ENCODE data around the gene RAB6B. TPM values are rescaled to one million over a fixed set of nuclear protein-coding genes. Genes with fewer than 3 reads are reported as not detected.
A peak's percentile ranks its signal among the peaks of the same experiment; 100 is the strongest.

RAB6B gene
- total and polyA plus RNA-seq, 2 of the 4 experiments (the other 2 are of a cell fraction): 0.18 to 1.2 TPM

DNA sequence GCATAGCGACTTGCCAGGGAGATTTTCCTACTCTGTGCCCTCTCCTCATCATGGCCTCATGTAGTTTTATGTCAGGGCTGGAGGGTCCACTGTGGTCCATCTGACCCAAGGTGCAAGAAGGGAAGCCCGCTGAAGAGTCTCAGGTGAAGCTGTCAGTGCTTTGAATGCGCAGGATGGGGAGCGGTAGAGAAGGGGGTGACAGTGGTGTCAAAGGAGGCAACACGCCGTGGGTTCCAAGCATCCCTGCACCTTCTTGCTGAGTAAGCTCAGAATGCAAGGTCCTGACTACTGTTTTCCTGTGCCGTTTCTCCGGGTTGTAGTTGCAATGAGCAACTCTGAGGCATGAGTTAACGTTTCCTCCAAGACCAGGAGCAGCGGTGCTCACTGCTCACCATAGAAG lies 44.9 kb upstream of the RAB6B start:
- ATAC-seq (ENCODE audit: low read depth) (no peak), DNase-seq (no peak)
- Histone ChIP-seq H3K9ac (ENCODE audit: low read depth, low read length) (no peak overlapping the region), H3K14ac (replicated peaks; ENCODE audit: low read depth, low read length) (no peak overlapping the region), H3K4me3 (ENCODE audit: insufficient read depth, low read depth, low read length) (no peak overlapping the region), H3K4me1 (ENCODE audit: control insufficient read depth, insufficient read depth, low read length) (peaks cover 22% of the 10 kb centered on the region), H2AFZ (replicated peaks; ENCODE audit: low read length, poor library complexity) (no peak overlapping the region), H3K18ac (ENCODE audit: low read depth, low read length) (no peak overlapping the region), H3K9me3 (ENCODE audit: control insufficient read depth, insufficient read depth, low read length) (no peaks in the 10 kb centered on the region), H4K5ac (ENCODE audit: low read depth, low read length) (no peak overlapping the region), H4K91ac (ENCODE audit: insufficient read depth, low read depth, low read length) (no peak overlapping the region), H2BK5ac (ENCODE audit: low read depth, low read length, poor library complexity, severe bottlenecking) (no peak overlapping the region), H3K27me3 (ENCODE audit: control insufficient read depth, insufficient read depth, low read length) (no peaks in the 10 kb centered on the region), H2BK20ac (ENCODE audit: low read depth, low read length) (peak overlapping the region; percentile 33; the same call in 1 of the 2 replicates), H2AK9ac (replicated peaks; ENCODE audit: low read depth, low read length, poor library complexity) (no peak overlapping the region), H3K9me1 (ENCODE audit: insufficient read depth, low read length) (peaks cover 24% of the 10 kb centered on the region), H4K20me1 (ENCODE audit: insufficient read depth, low read length) (peaks cover 10% of the 10 kb centered on the region), H3K56ac (ENCODE audit: extremely low read depth, insufficient read depth, low read length) (no peak overlapping the region), H2BK120ac (ENCODE audit: low read depth, low read length) (no peak overlapping the region), H3K79me1 (ENCODE audit: low read depth in 1 of 2, low read length in 2 of 2) (no peaks in the 10 kb centered on the region; a peak in 1 of 4 replicates), H3K27ac (ENCODE audit: insufficient read depth, low read length) (no peak overlapping the region), H3K23ac (ENCODE audit: low read depth, low read length) (no peak overlapping the region), H2AK5ac (ENCODE audit: low read depth, low read length) (no peak overlapping the region), H3K4me2 (ENCODE audit: low read depth, low read length) (no peak overlapping the region), H2BK15ac (ENCODE audit: low read depth, low read length) (no peak overlapping the region), H3K4ac (ENCODE audit: low read depth, low read length) (no peak overlapping the region), H4K8ac (ENCODE audit: low read depth in 2 of 2, low read length in 2 of 2) (no peak overlapping the region), H3K36me3 (ENCODE audit: control insufficient read depth, insufficient read depth, low read length) (no peaks in the 10 kb centered on the region)
- in situ Hi-C loops (cut with MboI; ENCODE audit: low sequenced_read_pairs) (loop anchor here (25.0 kb wide), 1 partner anchor 1203 kb away; no protein-coding TSS in a partner anchor), dilution Hi-C loops (cut with HindIII; ENCODE audit: low sequenced_read_pairs, unreplicated experiment) (no loop called here), intact Hi-C loops (cut with micrococcal nuclease) (no loop called here)
- CTCF ChIA-PET: no interaction called here
- TF ChIP-seq, protein P1, sequence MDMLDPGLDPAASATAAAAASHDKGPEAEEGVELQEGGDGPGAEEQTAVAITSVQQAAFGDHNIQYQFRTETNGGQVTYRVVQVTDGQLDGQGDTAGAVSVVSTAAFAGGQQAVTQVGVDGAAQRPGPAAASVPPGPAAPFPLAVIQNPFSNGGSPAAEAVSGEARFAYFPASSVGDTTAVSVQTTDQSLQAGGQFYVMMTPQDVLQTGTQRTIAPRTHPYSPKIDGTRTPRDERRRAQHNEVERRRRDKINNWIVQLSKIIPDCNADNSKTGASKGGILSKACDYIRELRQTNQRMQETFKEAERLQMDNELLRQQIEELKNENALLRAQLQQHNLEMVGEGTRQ (IDR thresholded peaks at IDR 0.05; ENCODE audit: low read depth, low read length): no peak
- TF ChIP-seq CEBPB (IDR thresholded peaks at IDR 0.05; ENCODE audit: low read depth, low read length): no peak
- no peak for TF ChIP-seq CHD1 (IDR thresholded peaks at IDR 0.05; ENCODE audit: low read depth, low read length)
- no peak for TF ChIP-seq FOS (IDR thresholded peaks at IDR 0.05; ENCODE audit: low read depth, low read length)
- TF ChIP-seq POLR2A (IDR thresholded peaks at IDR 0.05; ENCODE audit: low read depth, low read length): no peak
- TF ChIP-seq RCOR1 (IDR thresholded peaks at IDR 0.05; ENCODE audit: insufficient replicate concordance, low read length): no peak
- TF ChIP-seq RAD21 (IDR thresholded peaks at IDR 0.05; ENCODE audit: low read length): no peak
- TF ChIP-seq BHLHE40 (IDR thresholded peaks at IDR 0.05; ENCODE audit: low read depth, low read length): no peak
- TF ChIP-seq MXI1 (IDR thresholded peaks at IDR 0.05; ENCODE audit: borderline replicate concordance, low read depth, low read length): no peak
- TF ChIP-seq, protein P2, sequence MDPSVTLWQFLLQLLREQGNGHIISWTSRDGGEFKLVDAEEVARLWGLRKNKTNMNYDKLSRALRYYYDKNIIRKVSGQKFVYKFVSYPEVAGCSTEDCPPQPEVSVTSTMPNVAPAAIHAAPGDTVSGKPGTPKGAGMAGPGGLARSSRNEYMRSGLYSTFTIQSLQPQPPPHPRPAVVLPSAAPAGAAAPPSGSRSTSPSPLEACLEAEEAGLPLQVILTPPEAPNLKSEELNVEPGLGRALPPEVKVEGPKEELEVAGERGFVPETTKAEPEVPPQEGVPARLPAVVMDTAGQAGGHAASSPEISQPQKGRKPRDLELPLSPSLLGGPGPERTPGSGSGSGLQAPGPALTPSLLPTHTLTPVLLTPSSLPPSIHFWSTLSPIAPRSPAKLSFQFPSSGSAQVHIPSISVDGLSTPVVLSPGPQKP (IDR thresholded peaks at IDR 0.05; ENCODE audit: borderline replicate concordance, low read depth, low read length): no peak
- no peak for TF ChIP-seq NFE2L2 (IDR thresholded peaks at IDR 0.05; ENCODE audit: low read depth, low read length)
- TF ChIP-seq MAFK (IDR thresholded peaks at IDR 0.05; ENCODE audit: low read depth, low read length): no peak
- TF ChIP-seq, protein P3, sequence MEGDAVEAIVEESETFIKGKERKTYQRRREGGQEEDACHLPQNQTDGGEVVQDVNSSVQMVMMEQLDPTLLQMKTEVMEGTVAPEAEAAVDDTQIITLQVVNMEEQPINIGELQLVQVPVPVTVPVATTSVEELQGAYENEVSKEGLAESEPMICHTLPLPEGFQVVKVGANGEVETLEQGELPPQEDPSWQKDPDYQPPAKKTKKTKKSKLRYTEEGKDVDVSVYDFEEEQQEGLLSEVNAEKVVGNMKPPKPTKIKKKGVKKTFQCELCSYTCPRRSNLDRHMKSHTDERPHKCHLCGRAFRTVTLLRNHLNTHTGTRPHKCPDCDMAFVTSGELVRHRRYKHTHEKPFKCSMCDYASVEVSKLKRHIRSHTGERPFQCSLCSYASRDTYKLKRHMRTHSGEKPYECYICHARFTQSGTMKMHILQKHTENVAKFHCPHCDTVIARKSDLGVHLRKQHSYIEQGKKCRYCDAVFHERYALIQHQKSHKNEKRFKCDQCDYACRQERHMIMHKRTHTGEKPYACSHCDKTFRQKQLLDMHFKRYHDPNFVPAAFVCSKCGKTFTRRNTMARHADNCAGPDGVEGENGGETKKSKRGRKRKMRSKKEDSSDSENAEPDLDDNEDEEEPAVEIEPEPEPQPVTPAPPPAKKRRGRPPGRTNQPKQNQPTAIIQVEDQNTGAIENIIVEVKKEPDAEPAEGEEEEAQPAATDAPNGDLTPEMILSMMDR (conservative IDR thresholded peaks at IDR 0.05; ENCODE audit: low read depth, low read length): no peak
- no peak for TF ChIP-seq RFX5 (IDR thresholded peaks at IDR 0.05; ENCODE audit: low read depth, low read length)
- no peak for TF ChIP-seq MAZ (IDR thresholded peaks at IDR 0.05; ENCODE audit: borderline replicate concordance, low read depth, low read length)
- no peak for TF ChIP-seq SMC3 (IDR thresholded peaks at IDR 0.05; ENCODE audit: low read depth, low read length)
- WGBS, 2 experiments (ENCODE audit: extremely low coverage in 2 of 2, insufficient read length in 1 of 2): 100% methylated on average over 3 of the region's 10 CpGs; no CpG with 5 or more reads in 1 of the 2 experiments
- BruUV-seq (replicated peaks): no TSS peak
- POLR2A ChIA-PET (ENCODE audit: unreplicated experiment): no interaction called here
